GM23248 (cell line): ENCODE data around the gene FURIN. TPM values are rescaled to one million over a fixed set of nuclear protein-coding genes. Genes with fewer than 3 reads are reported as not detected.

Experiments used
- DNase-seq: peaks from one replicate; pipeline ENCODE4 v3.0.0-alpha.2; 2015
- H2AFZ ChIP-seq: fragments of 200-600 bp; sonication (generic); 2 replicates; pipeline ENCODE4 v1.6.1; 2016; ENCODE audit warnings: antibody characterized with exemption
- H3F3A ChIP-seq: fragments of 200-600 bp; sonication (generic); 2 replicates; pipeline ENCODE4 v1.6.1; 2016; ENCODE audit warnings: mild to moderate bottlenecking, antibody characterized with exemption, mixed run types; ENCODE audit not compliant: insufficient read depth
- H3K27ac ChIP-seq: fragments of 200-600 bp; sonication (generic); 2 replicates; pipeline ENCODE4 v1.5.1; 2016; ENCODE audit warnings: mild to moderate bottlenecking
- H3K27me3 ChIP-seq: fragments of 200-600 bp; sonication (generic); replicated peaks from 2 replicates; pipeline ENCODE4 v1.6.1; 2016; ENCODE audit warnings: mild to moderate bottlenecking; ENCODE audit not compliant: insufficient read depth
- H3K36me3 ChIP-seq: fragments of 200-600 bp; sonication (generic); 2 replicates; pipeline ENCODE4 v1.6.1; 2016; ENCODE audit warnings: low read depth, mild to moderate bottlenecking
- H3K4me1 ChIP-seq: fragments of 200-600 bp; sonication (generic); 2 replicates; pipeline ENCODE4 v1.6.1; 2016; ENCODE audit warnings: mild to moderate bottlenecking; ENCODE audit not compliant: insufficient read depth
- H3K4me2 ChIP-seq: fragments of 200-600 bp; sonication (generic); one replicate; pipeline ENCODE4 v1.6.1; 2016; ENCODE audit warnings: mild to moderate bottlenecking; ENCODE audit not compliant: unreplicated experiment
- H3K4me3 ChIP-seq: fragments of 200-600 bp; sonication (generic); 2 replicates; pipeline ENCODE4 v1.5.1; 2016; ENCODE audit warnings: mild to moderate bottlenecking
- H3K79me2 ChIP-seq: fragments of 200-600 bp; sonication (generic); 2 replicates; pipeline ENCODE4 v1.6.1; 2016; ENCODE audit warnings: mild to moderate bottlenecking; ENCODE audit not compliant: insufficient read depth
- H3K9ac ChIP-seq: fragments of 200-600 bp; sonication (generic); 2 replicates; pipeline ENCODE4 v1.6.1; 2016; ENCODE audit warnings: mild to moderate bottlenecking
- H3K9me2 ChIP-seq: fragments of 200-600 bp; sonication (generic); 2 replicates; pipeline ENCODE4 v1.6.1; 2016; ENCODE audit warnings: mixed run types, mild to moderate bottlenecking, moderate library complexity; ENCODE audit not compliant: insufficient read depth
- H3K9me3 ChIP-seq: fragments of 200-600 bp; sonication (generic); one replicate; pipeline ENCODE4 v1.6.1; 2017; ENCODE audit warnings: low read depth
- H4K20me1 ChIP-seq: fragments of 200-600 bp; sonication (generic); 2 replicates; pipeline ENCODE4 v1.6.0; 2016; ENCODE audit not compliant: insufficient read depth
- EZH2 ChIP-seq: fragments of 200-600 bp; sonication (generic); IDR thresholded peaks from 2 replicates; pipeline ENCODE4 v1.6.1; 2018; ENCODE audit warnings: antibody characterized with exemption, mild to moderate bottlenecking; ENCODE audit not compliant: insufficient read depth, poor library complexity, severe bottlenecking
- EZH2phosphoT487 ChIP-seq: fragments of 200-600 bp; sonication (generic); IDR thresholded peaks from 2 replicates; pipeline ENCODE4 v1.6.1; 2018; ENCODE audit warnings: antibody characterized with exemption, moderate library complexity, mild to moderate bottlenecking, low read depth; ENCODE audit not compliant: insufficient read depth
- WGBS, 2 experiments: methylation state at CpG; one replicate each; pipeline ENCODE4 v1.1.6; 2015 to 2017; ENCODE audit warnings: low lambda C conversion rate in 2 of 2, low coverage in 1 of 2; ENCODE audit errors: missing lambda C conversion rate in 2 of 2; 5-methylcytosine and 5-hydroxymethylcytosine counted together
- in situ Hi-C: fragments of 300-500 bp; cut with MboI; formaldehyde crosslinking; loops from 2 replicates; pipeline ENCODE4 v1.15.0; 2020
- polyA plus RNA-seq: library from polyadenylated mRNA; unstranded; fragments of >200 nt; fragmentation: Nextera tagmentation; extraction: Ambion mirVana; gene quantifications from 2 replicates; pipeline ENCODE4 v1.2.1, GENCODE V29; 2016
- total RNA-seq: library from RNA; depleted of rRNA; stranded (reverse); fragments of >200 nt; shearing (Covaris generic); gene quantifications from 2 replicates; pipeline ENCODE4 v1.2.3, GENCODE V29; 2014

FURIN gene
- total and polyA plus RNA-seq, 2 experiments from 2014 or later: 13.9 to 50.8 TPM

DNA sequence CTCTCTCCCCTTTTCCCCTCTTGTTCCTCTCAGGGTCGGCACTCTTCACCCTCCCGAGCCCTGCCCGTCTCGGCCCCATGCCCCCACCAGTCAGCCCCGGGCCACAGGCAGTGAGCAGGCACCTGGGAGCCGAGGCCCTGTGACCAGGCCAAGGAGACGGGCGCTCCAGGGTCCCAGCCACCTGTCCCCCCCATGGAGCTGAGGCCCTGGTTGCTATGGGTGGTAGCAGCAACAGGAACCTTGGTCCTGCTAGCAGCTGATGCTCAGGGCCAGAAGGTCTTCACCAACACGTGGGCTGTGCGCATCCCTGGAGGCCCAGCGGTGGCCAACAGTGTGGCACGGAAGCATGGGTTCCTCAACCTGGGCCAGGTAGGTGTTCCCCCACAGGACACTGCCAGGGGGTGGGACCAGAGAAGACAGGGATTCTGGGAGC is 7.2 kb downstream of the FURIN start:
- Histone ChIP-seq H3K36me3 (peaks cover 5% of the 10 kb centered on the region; the same call in 1 of the 2 replicates), H3K4me3 (no peak overlapping the region), H3K4me1 (peaks cover 21% of the 10 kb centered on the region), H3K4me2 (no peak overlapping the region), H3K27ac (no peak overlapping the region), H3K9ac (no peak overlapping the region), H3K27me3 (no peaks in the 10 kb centered on the region), H2AFZ (no peak overlapping the region), H4K20me1 (no peaks in the 10 kb centered on the region), H3K79me2 (peaks cover 57% of the 10 kb centered on the region), H3F3A (peaks cover 10% of the 10 kb centered on the region), H3K9me3 (no peaks in the 10 kb centered on the region), H3K9me2 (no peaks in the 10 kb centered on the region)
- in situ Hi-C loops: loop anchor here (25.0 kb wide), 1 partner anchor 563 kb away; no protein-coding TSS in a partner anchor
- TF ChIP-seq EZH2phosphoT487: no peak
- TF ChIP-seq EZH2: no peak
- no peak for DNase-seq
- 93 to 97% methylated on average over 8 to 12 of the region's 12 CpGs for WGBS, 2 experiments

DNA sequence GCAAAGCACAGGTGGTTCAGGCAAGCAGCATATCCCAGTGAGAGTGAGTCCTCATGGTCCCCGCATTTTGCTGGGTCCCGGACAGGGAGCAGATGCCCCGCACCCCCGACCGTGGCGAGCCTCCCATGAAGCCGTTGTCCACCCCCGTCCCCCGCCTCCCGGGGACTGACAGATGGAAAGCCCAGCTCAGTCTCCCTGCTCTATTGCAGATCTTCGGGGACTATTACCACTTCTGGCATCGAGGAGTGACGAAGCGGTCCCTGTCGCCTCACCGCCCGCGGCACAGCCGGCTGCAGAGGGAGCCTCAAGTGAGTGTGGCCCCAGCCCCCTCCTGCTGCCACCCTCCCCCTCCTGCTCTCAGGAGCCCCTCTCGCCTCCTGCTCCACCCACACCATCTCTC is 7.7 kb downstream of the FURIN start:
- Histone ChIP-seq H3K9me3 (no peaks in the 10 kb centered on the region), H3K4me2 (no peak overlapping the region), H3K9me2 (no peaks in the 10 kb centered on the region), H3F3A (peaks cover 7% of the 10 kb centered on the region), H2AFZ (no peak overlapping the region), H3K27ac (no peak overlapping the region), H3K36me3 (peaks cover 5% of the 10 kb centered on the region; the same call in 1 of the 2 replicates), H3K79me2 (peaks cover 52% of the 10 kb centered on the region), H3K4me3 (no peak overlapping the region), H3K9ac (no peak overlapping the region), H3K27me3 (no peaks in the 10 kb centered on the region), H4K20me1 (no peaks in the 10 kb centered on the region), H3K4me1 (peaks cover 19% of the 10 kb centered on the region)
- 94 to 98% methylated on average over 10 to 20 of the region's 20 CpGs for WGBS, 2 experiments
- DNase-seq: no peak
- TF ChIP-seq EZH2: no peak
- in situ Hi-C loops: loop anchor here (25.0 kb wide), 1 partner anchor 564 kb away; no protein-coding TSS in a partner anchor

DNA sequence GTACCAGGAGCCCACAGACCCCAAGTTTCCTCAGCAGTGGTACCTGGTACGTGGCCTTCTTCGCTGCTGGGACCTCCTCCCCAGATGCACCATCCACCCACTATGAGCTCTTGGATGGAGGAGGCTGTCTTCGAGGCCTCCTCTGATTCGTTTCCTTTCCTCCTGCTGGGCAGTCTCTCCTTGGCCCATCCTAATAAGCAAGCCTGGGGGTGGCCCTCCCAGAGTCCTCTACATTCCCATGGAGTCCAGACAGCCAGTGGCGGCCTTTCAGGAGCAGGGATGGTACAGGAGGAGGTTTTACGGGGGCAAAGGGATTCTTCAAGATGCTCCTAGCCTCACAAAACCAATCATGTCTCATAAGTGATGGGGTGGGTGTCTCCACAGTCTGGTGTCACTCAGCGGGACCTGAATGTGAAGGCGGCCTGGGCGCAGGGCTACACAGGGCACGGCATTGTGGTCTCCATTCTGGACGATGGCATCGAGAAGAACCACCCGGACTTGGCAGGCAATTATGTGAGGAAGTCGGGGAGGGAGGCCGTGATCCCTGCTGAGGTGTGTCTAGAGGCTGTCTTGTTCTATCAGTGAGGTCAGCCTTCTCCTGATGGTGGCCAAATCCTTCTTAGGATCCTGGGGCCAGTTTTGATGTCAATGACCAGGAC is 8.3 kb downstream of the FURIN start:
- TF ChIP-seq EZH2phosphoT487: no peak
- no peak for TF ChIP-seq EZH2
- Histone ChIP-seq H3K36me3 (peaks cover 5% of the 10 kb centered on the region; the same call in 1 of the 2 replicates), H3K4me2 (no peak overlapping the region), H4K20me1 (no peaks in the 10 kb centered on the region), H3K79me2 (peaks cover 50% of the 10 kb centered on the region), H3K9me3 (no peaks in the 10 kb centered on the region), H2AFZ (no peak overlapping the region), H3K4me1 (peaks cover 19% of the 10 kb centered on the region), H3K4me3 (no peak overlapping the region), H3K27me3 (no peaks in the 10 kb centered on the region), H3K9me2 (no peaks in the 10 kb centered on the region), H3K27ac (no peak overlapping the region), H3K9ac (no peak overlapping the region), H3F3A (peaks cover 7% of the 10 kb centered on the region)
- DNase-seq: no peak
- WGBS, 2 experiments: 89 to 92% methylated on average over 15 of the region's 15 CpGs
- in situ Hi-C loops: loop anchor here (25.0 kb wide), 1 partner anchor 564 kb away; no protein-coding TSS in a partner anchor

DNA sequence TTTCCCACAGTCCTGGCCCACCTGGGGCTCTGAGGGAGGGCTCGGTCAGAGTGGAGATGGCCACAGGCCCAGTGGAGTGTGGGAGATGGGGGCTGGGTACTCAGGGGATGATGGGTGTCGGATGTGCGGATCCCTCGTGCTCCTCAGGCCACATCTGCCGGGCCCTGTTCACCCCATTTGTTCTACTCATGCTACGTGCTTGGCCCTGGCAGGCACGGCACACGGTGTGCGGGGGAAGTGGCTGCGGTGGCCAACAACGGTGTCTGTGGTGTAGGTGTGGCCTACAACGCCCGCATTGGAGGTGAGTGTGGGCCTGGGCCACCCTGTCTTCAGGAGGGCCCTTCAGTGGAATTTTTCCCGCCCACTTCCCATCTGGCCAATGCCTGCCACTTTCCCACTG is 8.9 kb downstream of the FURIN start:
- H3K27me3 ChIP-seq: no peaks in the 10 kb centered on the region
- no peak overlapping the region for H3K4me2 ChIP-seq
- peaks cover 43% of the 10 kb centered on the region for H3K79me2 ChIP-seq
- TF ChIP-seq EZH2phosphoT487 (no peak), EZH2 (no peak)
- no peak overlapping the region for H3K9ac ChIP-seq
- peaks cover 4% of the 10 kb centered on the region for H3F3A ChIP-seq
- no peaks in the 10 kb centered on the region for H3K9me3 ChIP-seq
- in situ Hi-C loops: loop anchor here (25.0 kb wide), 1 partner anchor 565 kb away; no protein-coding TSS in a partner anchor
- H3K4me1 ChIP-seq: peaks cover 18% of the 10 kb centered on the region
- H3K36me3 ChIP-seq: peaks cover 5% of the 10 kb centered on the region; the same call in 1 of the 2 replicates
- H2AFZ ChIP-seq: no peak overlapping the region
- DNase-seq: no peak
- WGBS, 2 experiments: 91 to 98% methylated on average over 11 to 14 of the region's 14 CpGs
- no peak overlapping the region for H3K4me3 ChIP-seq
- H3K9me2 ChIP-seq: no peaks in the 10 kb centered on the region
- no peak overlapping the region for H3K27ac ChIP-seq
- no peaks in the 10 kb centered on the region for H4K20me1 ChIP-seq
